C4-2B (cell line): Measurements from ENCODE around the gene DOC2B.

Experiments used
- ZFX ChIP-seq: fragments of 450-650 bp; IDR thresholded peaks from 2 replicates; pipeline ENCODE4 v1.6.1; 2017
- TF ChIP-seq, protein P1 (sequence below): fragments of 450-650 bp; conservative IDR thresholded peaks from 2 replicates; pipeline ENCODE4 v1.5.1; 2017; ENCODE audit warnings: mild to moderate bottlenecking

DNA sequence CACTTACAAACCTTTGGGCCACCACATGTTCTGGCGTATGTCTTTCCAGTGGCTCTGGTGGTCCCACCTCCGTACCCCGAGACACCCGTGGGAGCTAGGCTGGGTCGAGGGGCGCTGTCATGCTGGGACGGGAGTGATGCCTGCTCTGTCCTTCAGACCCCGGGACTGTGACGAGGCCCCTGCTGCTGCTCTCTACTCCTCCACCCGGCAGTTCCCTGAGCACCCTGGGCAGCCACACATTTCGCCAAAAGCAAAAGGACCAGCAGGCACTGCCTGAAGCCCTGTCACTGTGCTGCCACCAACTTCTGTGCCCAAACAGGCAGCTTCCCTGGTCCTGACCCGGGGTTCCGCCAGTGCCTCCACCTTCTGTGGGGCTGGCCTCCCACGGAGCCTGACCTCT lies 15.5 kb downstream of the DOC2B start:
- TF ChIP-seq, protein P1, sequence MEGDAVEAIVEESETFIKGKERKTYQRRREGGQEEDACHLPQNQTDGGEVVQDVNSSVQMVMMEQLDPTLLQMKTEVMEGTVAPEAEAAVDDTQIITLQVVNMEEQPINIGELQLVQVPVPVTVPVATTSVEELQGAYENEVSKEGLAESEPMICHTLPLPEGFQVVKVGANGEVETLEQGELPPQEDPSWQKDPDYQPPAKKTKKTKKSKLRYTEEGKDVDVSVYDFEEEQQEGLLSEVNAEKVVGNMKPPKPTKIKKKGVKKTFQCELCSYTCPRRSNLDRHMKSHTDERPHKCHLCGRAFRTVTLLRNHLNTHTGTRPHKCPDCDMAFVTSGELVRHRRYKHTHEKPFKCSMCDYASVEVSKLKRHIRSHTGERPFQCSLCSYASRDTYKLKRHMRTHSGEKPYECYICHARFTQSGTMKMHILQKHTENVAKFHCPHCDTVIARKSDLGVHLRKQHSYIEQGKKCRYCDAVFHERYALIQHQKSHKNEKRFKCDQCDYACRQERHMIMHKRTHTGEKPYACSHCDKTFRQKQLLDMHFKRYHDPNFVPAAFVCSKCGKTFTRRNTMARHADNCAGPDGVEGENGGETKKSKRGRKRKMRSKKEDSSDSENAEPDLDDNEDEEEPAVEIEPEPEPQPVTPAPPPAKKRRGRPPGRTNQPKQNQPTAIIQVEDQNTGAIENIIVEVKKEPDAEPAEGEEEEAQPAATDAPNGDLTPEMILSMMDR: no peak
- no peak for TF ChIP-seq ZFX
